ENCODE data around the gene MLX. TPM values are rescaled to one million over a fixed set of nuclear protein-coding genes. Genes with fewer than 3 reads are reported as not detected.

Gene MLX, protein sequence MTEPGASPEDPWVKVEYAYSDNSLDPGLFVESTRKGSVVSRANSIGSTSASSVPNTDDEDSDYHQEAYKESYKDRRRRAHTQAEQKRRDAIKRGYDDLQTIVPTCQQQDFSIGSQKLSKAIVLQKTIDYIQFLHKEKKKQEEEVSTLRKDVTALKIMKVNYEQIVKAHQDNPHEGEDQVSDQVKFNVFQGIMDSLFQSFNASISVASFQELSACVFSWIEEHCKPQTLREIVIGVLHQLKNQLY
- polyA plus RNA-seq (2013), result 37.8 and 38.0 TPM in 2 replicates

DNA sequence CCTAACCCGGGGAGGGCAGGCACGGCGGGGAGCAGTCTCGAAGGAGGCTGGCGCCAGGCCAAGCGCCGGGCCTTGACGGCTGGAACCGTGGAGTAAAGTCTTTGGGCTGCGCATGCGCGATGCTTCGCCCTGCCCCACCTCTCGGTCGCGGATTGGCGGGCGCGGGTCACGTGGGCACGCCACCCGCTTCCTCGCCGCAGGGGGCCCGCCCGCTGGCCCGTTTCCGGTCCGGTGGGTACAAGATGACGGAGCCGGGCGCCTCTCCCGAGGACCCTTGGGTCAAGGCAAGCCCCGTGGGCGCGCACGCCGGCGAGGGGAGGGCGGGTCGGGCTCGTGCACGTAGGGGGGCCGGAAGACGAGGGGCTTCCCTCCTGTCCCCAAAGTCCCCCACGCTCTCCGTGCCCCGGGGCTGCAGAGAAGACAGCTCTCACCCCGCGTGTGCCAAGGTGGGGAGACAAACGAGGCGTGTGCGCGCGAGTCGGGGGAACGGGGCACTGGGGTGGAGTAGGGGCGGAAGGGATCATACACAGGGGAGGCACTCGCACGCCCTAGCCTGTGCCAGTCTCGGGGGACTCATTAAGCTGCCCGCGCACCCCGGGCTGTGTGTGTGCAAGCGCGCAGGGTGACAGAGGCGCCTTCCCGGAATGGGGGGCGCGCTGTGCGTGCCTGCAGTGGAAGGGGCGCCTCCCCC is at the start of gene MLX:
TSS of gene MLX (plus strand) at position 218 of the 691 bp plus-strand sequence. CDS start at position 243, 25 bp downstream.
- peak within 1 kb of the TSS; percentile 92 for H4K91ac ChIP-seq (ENCODE audit: low read depth, low read length)
- H2BK12ac ChIP-seq (ENCODE audit: low read length), result peak within 1 kb of the TSS; percentile 42
- peak within 1 kb of the TSS; percentile 96 for H4K12ac ChIP-seq (ENCODE audit: low read depth, low read length)
- peak within 1 kb of the TSS; percentile 93 for H3K4ac ChIP-seq (ENCODE audit: low read depth, low read length)
- peak within 1 kb of the TSS; percentile 62 for H3K18ac ChIP-seq (ENCODE audit: low read length)
- peak within 1 kb of the TSS; percentile 88 for H3K4me2 ChIP-seq (ENCODE audit: low read length)
- peak within 1 kb of the TSS; percentile 41 for H2AFZ ChIP-seq (ENCODE audit: insufficient read depth, low read length, poor library complexity)
- H3K79me2 ChIP-seq (ENCODE audit: control insufficient read depth, insufficient read depth, low read length, poor library complexity), result peaks cover 12% of the 10 kb centered on the region
- H3K36me3 ChIP-seq (ENCODE audit: control insufficient read depth in 1 of 2, insufficient read depth in 2 of 2, low read length in 2 of 2), result peaks cover 59 to 61% of the 10 kb centered on the region in 2 experiments
- H2BK5ac ChIP-seq (ENCODE audit: low read depth, low read length, poor library complexity), result peak within 1 kb of the TSS; percentile 42
- H3K79me1 ChIP-seq (ENCODE audit: low read length), result peaks cover 11% of the 10 kb centered on the region
- peak within 1 kb of the TSS; percentile 96 for H2AK5ac ChIP-seq (ENCODE audit: low read length)
- peak within 1 kb of the TSS; percentile 88 for H3K4me3 ChIP-seq (ENCODE audit: low read depth, low read length)
- H3K9ac ChIP-seq (ENCODE audit: low read length), result peak within 1 kb of the TSS; percentile 67
- H3K27me3 ChIP-seq (ENCODE audit: insufficient read depth, low read length), result no peaks in the 10 kb centered on the region
- no CpG with 5 or more reads among the region's 72 CpGs for WGBS (ENCODE audit: extremely low coverage, insufficient coverage, insufficient read length)
- peak within 1 kb of the TSS; percentile 82 for H4K8ac ChIP-seq (ENCODE audit: low read depth, low read length)
- H3K9me3 ChIP-seq (ENCODE audit: insufficient read depth, low read depth, low read length), result no peaks in the 10 kb centered on the region
- peak within 1 kb of the TSS; percentile 91 for H3K14ac ChIP-seq (ENCODE audit: low read length)
- H2BK120ac ChIP-seq (ENCODE audit: insufficient read depth, low read length, poor library complexity), result peak within 1 kb of the TSS; percentile 57
- DNase-seq, result peak; percentile 93 to 97
- H3K27ac ChIP-seq (ENCODE audit: low read depth, low read length), result peak within 1 kb of the TSS; percentile 57
- no peak within 1 kb of the TSS for H3K23ac ChIP-seq (ENCODE audit: low read length)
- peaks cover 13 to 14% of the 10 kb centered on the region in 2 experiments for H3K4me1 ChIP-seq (ENCODE audit: control insufficient read depth in 1 of 2, insufficient read depth in 2 of 2, low read length in 2 of 2)

DNA sequence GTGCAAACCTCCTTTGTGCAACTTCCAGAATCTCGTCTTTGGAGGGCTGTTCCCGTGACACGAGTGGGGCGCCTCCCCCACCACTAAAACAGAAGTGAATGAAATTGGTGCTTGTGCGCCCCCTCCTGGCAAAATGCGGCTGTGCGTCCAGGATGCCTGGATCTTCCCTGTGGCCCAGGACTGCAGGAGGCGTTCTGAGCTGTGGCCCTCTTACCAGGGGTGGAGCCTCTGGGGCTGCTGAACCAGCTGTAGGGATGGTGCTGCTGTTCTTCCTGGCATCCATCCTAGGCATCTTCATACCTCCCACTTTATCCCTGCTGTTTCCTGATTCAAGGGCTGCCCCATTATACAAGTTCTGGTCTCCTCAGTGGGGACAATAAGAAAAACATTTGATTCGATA is 49.4 kb upstream of the MLX start:
- H3K4me3 ChIP-seq (ENCODE audit: low read depth, low read length), result no peak overlapping the region
- H3K4me2 ChIP-seq (ENCODE audit: low read length), result no peak overlapping the region
- H3K9ac ChIP-seq (ENCODE audit: low read length), result no peak overlapping the region
- H4K8ac ChIP-seq (ENCODE audit: low read depth, low read length), result no peak overlapping the region
- no peak overlapping the region for H3K27ac ChIP-seq (ENCODE audit: low read depth, low read length)
- no peak overlapping the region for H3K18ac ChIP-seq (ENCODE audit: low read length)
- H2AFZ ChIP-seq (ENCODE audit: insufficient read depth, low read length, poor library complexity), result no peak overlapping the region
- H2BK120ac ChIP-seq (ENCODE audit: insufficient read depth, low read length, poor library complexity), result no peak overlapping the region
- peaks cover 29 to 31% of the 10 kb centered on the region in 2 experiments for H3K36me3 ChIP-seq (ENCODE audit: control insufficient read depth in 1 of 2, insufficient read depth in 2 of 2, low read length in 2 of 2)
- H3K23ac ChIP-seq (ENCODE audit: low read length), result no peak overlapping the region
- H3K4ac ChIP-seq (ENCODE audit: low read depth, low read length), result no peak overlapping the region
- no peaks in the 10 kb centered on the region for H3K27me3 ChIP-seq (ENCODE audit: insufficient read depth, low read length)
- DNase-seq, result peak; percentile 90 to 92
- no peak overlapping the region for H4K91ac ChIP-seq (ENCODE audit: low read depth, low read length)
- no peak overlapping the region for H2BK5ac ChIP-seq (ENCODE audit: low read depth, low read length, poor library complexity)
- peaks cover 32% of the 10 kb centered on the region for H3K79me1 ChIP-seq (ENCODE audit: low read length)
- no CpG with 5 or more reads among the region's 9 CpGs for WGBS (ENCODE audit: extremely low coverage, insufficient coverage, insufficient read length)
- H2BK12ac ChIP-seq (ENCODE audit: low read length), result no peak overlapping the region
- no peak overlapping the region for H4K12ac ChIP-seq (ENCODE audit: low read depth, low read length)
- H3K79me2 ChIP-seq (ENCODE audit: control insufficient read depth, insufficient read depth, low read length, poor library complexity), result peaks cover 3% of the 10 kb centered on the region
- no peak overlapping the region for H3K14ac ChIP-seq (ENCODE audit: low read length)
- H3K4me1 ChIP-seq (ENCODE audit: control insufficient read depth in 1 of 2, insufficient read depth in 2 of 2, low read length in 2 of 2), result peaks cover 40 to 42% of the 10 kb centered on the region in 2 experiments
- H3K9me3 ChIP-seq (ENCODE audit: insufficient read depth, low read depth, low read length), result no peaks in the 10 kb centered on the region
- H2AK5ac ChIP-seq (ENCODE audit: low read length), result no peak overlapping the region

DNA sequence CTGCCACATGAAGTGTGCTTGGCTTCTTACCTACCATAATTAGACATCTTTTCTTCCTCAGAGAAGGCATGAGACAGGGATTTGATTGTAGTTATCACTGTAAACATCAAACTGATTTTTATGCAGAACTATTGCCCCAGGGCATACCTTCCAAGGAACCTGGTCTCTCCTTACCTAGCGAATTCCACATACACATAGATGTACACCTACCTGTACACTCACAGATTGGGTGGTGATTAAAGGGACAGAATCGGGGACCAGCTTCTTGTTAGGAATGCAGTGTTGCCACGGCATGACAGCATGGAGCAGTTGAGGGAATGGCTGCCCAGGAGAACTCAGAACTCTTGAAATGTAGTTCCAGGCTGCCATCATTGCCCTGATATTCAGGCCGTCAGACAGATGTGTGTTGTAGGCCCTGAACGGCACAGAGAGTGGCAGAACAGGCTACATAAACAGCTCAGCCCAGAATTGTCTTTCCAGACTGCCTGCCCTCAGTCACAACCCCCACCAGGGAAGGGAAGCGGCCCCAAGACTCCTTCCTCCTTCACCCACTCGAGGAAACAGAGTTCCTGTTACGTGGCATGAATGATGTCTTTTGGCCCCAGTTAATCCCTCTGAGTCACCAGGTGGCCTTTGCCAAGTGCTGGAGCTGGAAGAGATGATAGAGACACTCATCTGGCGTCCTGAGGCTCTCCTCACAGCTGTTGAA is 48.7 kb upstream of the MLX start:
- no peak overlapping the region for H3K4ac ChIP-seq (ENCODE audit: low read depth, low read length)
- H4K91ac ChIP-seq (ENCODE audit: low read depth, low read length), result peak overlapping the region; percentile 93
- peak overlapping the region; percentile 37 for H2BK5ac ChIP-seq (ENCODE audit: low read depth, low read length, poor library complexity)
- H3K4me2 ChIP-seq (ENCODE audit: low read length), result no peak overlapping the region
- no peak overlapping the region for H3K4me3 ChIP-seq (ENCODE audit: low read depth, low read length)
- H3K14ac ChIP-seq (ENCODE audit: low read length), result peak overlapping the region; percentile 32
- peaks cover 31 to 32% of the 10 kb centered on the region in 2 experiments for H3K36me3 ChIP-seq (ENCODE audit: control insufficient read depth in 1 of 2, insufficient read depth in 2 of 2, low read length in 2 of 2)
- WGBS (ENCODE audit: extremely low coverage, insufficient coverage, insufficient read length), result no CpG with 5 or more reads among the region's 9 CpGs
- H4K12ac ChIP-seq (ENCODE audit: low read depth, low read length), result no peak overlapping the region
- H2AFZ ChIP-seq (ENCODE audit: insufficient read depth, low read length, poor library complexity), result no peak overlapping the region
- peak overlapping the region; percentile 97 for H3K27ac ChIP-seq (ENCODE audit: low read depth, low read length)
- H4K8ac ChIP-seq (ENCODE audit: low read depth, low read length), result peak overlapping the region; percentile 16
- H3K18ac ChIP-seq (ENCODE audit: low read length), result no peak overlapping the region
- DNase-seq, result peak; percentile 56 to 79
- peak overlapping the region; percentile 75 for H2BK120ac ChIP-seq (ENCODE audit: insufficient read depth, low read length, poor library complexity)
- no peak overlapping the region for H3K23ac ChIP-seq (ENCODE audit: low read length)
- no peak overlapping the region for H3K9ac ChIP-seq (ENCODE audit: low read length)
- H2BK12ac ChIP-seq (ENCODE audit: low read length), result peak overlapping the region; percentile 86
- H3K79me2 ChIP-seq (ENCODE audit: control insufficient read depth, insufficient read depth, low read length, poor library complexity), result peaks cover 3% of the 10 kb centered on the region
- no peaks in the 10 kb centered on the region for H3K27me3 ChIP-seq (ENCODE audit: insufficient read depth, low read length)
- no peaks in the 10 kb centered on the region for H3K9me3 ChIP-seq (ENCODE audit: insufficient read depth, low read depth, low read length)
- peaks cover 46 to 47% of the 10 kb centered on the region in 2 experiments for H3K4me1 ChIP-seq (ENCODE audit: control insufficient read depth in 1 of 2, insufficient read depth in 2 of 2, low read length in 2 of 2)
- peaks cover 34% of the 10 kb centered on the region for H3K79me1 ChIP-seq (ENCODE audit: low read length)
- no peak overlapping the region for H2AK5ac ChIP-seq (ENCODE audit: low read length)

DNA sequence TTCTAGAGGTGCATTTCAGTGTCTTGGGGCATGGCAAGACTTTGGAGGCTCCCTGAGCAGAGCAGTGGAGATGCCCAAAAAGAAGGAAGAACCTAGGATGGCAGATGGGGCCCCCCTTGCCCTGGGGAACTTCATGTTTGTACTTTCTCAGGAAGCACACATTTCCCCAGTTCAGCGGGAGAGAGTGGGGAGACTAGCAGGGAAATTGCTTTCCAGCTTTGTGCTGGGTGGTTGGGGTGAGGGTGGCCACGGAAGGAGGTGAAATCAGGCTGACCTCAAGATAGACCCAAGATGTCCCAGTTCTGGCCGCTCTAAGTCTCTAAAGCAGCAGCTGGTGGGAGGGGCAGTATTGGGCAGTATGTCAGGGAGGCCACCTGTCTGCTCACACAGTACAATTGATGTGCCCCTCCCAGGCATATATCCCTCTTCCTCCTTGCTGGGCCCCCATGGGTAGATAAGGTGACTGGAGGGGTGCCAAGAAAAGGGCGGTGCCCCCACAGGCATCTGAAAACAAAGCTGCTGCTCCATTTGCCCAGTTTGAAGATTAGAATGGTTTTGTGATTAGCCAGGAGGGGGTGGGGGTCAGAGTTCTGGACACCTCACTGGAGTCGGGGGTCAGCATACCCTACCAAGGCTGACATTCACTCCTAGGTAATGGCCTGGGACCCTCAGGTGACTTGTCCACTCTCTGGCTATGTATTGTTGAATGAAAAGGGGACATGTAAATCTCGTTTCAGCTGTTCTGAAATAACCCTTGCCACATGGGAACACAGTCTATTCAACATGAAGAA is 48.0 kb upstream of the MLX start:
- Histone ChIP-seq H3K18ac (ENCODE audit: low read length) (peak overlapping the region; percentile 76), H2AFZ (ENCODE audit: insufficient read depth, low read length, poor library complexity) (peak overlapping the region; percentile 17), H3K79me1 (ENCODE audit: low read length) (peaks cover 34% of the 10 kb centered on the region), H2BK5ac (ENCODE audit: low read depth, low read length, poor library complexity) (peak overlapping the region; percentile 93), H3K14ac (ENCODE audit: low read length) (peak overlapping the region; percentile 87), H2AK5ac (ENCODE audit: low read length) (peak overlapping the region; percentile 72), H3K9ac (ENCODE audit: low read length) (no peak overlapping the region), H3K27ac (ENCODE audit: low read depth, low read length) (peak overlapping the region; percentile 97), H3K36me3 (ENCODE audit: control insufficient read depth in 1 of 2, insufficient read depth in 2 of 2, low read length in 2 of 2) (peaks cover 26% of the 10 kb centered on the region in 2 experiments), H2BK12ac (ENCODE audit: low read length) (peak overlapping the region; percentile 86), H2BK120ac (ENCODE audit: insufficient read depth, low read length, poor library complexity) (peak overlapping the region; percentile 75), H3K23ac (ENCODE audit: low read length) (no peak overlapping the region), H3K4me1 (ENCODE audit: control insufficient read depth in 1 of 2, insufficient read depth in 2 of 2, low read length in 2 of 2) (peaks cover 46 to 47% of the 10 kb centered on the region in 2 experiments), H3K4ac (ENCODE audit: low read depth, low read length) (peak overlapping the region; percentile 35), H3K27me3 (ENCODE audit: insufficient read depth, low read length) (no peaks in the 10 kb centered on the region), H3K4me3 (ENCODE audit: low read depth, low read length) (no peak overlapping the region), H3K9me3 (ENCODE audit: insufficient read depth, low read depth, low read length) (no peaks in the 10 kb centered on the region), H4K12ac (ENCODE audit: low read depth, low read length) (no peak overlapping the region), H4K91ac (ENCODE audit: low read depth, low read length) (peak overlapping the region; percentile 93), H4K8ac (ENCODE audit: low read depth, low read length) (peak overlapping the region; percentile 49), H3K79me2 (ENCODE audit: control insufficient read depth, insufficient read depth, low read length, poor library complexity) (peaks cover 3% of the 10 kb centered on the region), H3K4me2 (ENCODE audit: low read length) (peak overlapping the region; percentile 53)
- no peak for DNase-seq
- WGBS (ENCODE audit: extremely low coverage, insufficient coverage, insufficient read length), result no CpG with 5 or more reads among the region's 6 CpGs

Data from trophoblast cell (in vitro differentiated cells and primary cell).